ENCODE data around the gene RHOJ. TPM values are rescaled to one million over a fixed set of nuclear protein-coding genes. Genes with fewer than 3 reads are reported as not detected.

The RHOJ gene
- total and polyA plus RNA-seq, 3 donors from 2014 or later = 8.3 to 18.6 (median 8.4) TPM

- TF ChIP-seq CTCF (IDR thresholded peaks at IDR 0.05) (no peak), POLR2A (IDR thresholded peaks at IDR 0.05) (no peak)
- no peaks in the 10 kb centered on the region for H3K9me3 ChIP-seq
- no peak overlapping the region for H3K27ac ChIP-seq
- no peaks in the 10 kb centered on the region for H3K36me3 ChIP-seq (ENCODE audit: low read depth, missing control alignments)
- 63 to 81% methylated on average over 6 of the region's 6 CpGs for WGBS, 2 donors
- intact Hi-C loops (cut with DNase I; ENCODE audit: low total_unique reads) = no loop called here
- no peak overlapping the region for H3K4me3 ChIP-seq
- H3K4me1 ChIP-seq = no peaks in the 10 kb centered on the region
- DNase-seq = no peak
- no peaks in the 10 kb centered on the region for H3K27me3 ChIP-seq
Observed at GRCh38 chr14:63287666-63288483, 83.6 kb downstream of the RHOJ start.

- intact Hi-C loops (cut with DNase I; ENCODE audit: low total_unique reads) = no loop called here
- H3K27ac ChIP-seq = no peak overlapping the region
Observed at GRCh38 chr14:63288853-63289252, 84.6 kb downstream of the RHOJ start.

GRCh38 chr14:63290741-63291430 is 86.6 kb downstream of the RHOJ start:
- intact Hi-C loops (cut with DNase I; ENCODE audit: low total_unique reads) = no loop called here
- WGBS, 2 donors = 83 to 84% methylated on average over 12 of the region's 12 CpGs
- H3K4me1 ChIP-seq = no peaks in the 10 kb centered on the region
- H3K27me3 ChIP-seq = no peaks in the 10 kb centered on the region
- TF ChIP-seq POLR2A (IDR thresholded peaks at IDR 0.05) (no peak), CTCF (IDR thresholded peaks at IDR 0.05) (no peak)
- H3K9me3 ChIP-seq = no peaks in the 10 kb centered on the region
- no peak overlapping the region for H3K4me3 ChIP-seq
- no peaks in the 10 kb centered on the region for H3K36me3 ChIP-seq (ENCODE audit: low read depth, missing control alignments)
- DNase-seq = no peak
- no peak overlapping the region for H3K27ac ChIP-seq

More at GRCh38 chr14:63288853-63289252, 84.6 kb downstream of the RHOJ start:
- no peak overlapping the region for H3K4me3 ChIP-seq
- no peaks in the 10 kb centered on the region for H3K4me1 ChIP-seq
- H3K27me3 ChIP-seq = no peaks in the 10 kb centered on the region
- no peaks in the 10 kb centered on the region for H3K9me3 ChIP-seq
- TF ChIP-seq POLR2A (IDR thresholded peaks at IDR 0.05) (no peak), CTCF (IDR thresholded peaks at IDR 0.05) (no peak)
- WGBS, 2 donors = 95 to 96% methylated on average over 1 of the region's 1 CpG
- DNase-seq = no peak
- H3K36me3 ChIP-seq (ENCODE audit: low read depth, missing control alignments) = no peaks in the 10 kb centered on the region

GRCh38 chr14:63292805-63293204 is 88.6 kb downstream of the RHOJ start:
- WGBS, 2 donors = 84 to 90% methylated on average over 2 of the region's 2 CpGs
- H3K27ac ChIP-seq = no peak overlapping the region
- H3K4me3 ChIP-seq = no peak overlapping the region
- TF ChIP-seq POLR2A (IDR thresholded peaks at IDR 0.05) (no peak), CTCF (IDR thresholded peaks at IDR 0.05) (no peak)
- H3K4me1 ChIP-seq = no peaks in the 10 kb centered on the region
- H3K27me3 ChIP-seq = no peaks in the 10 kb centered on the region
- H3K36me3 ChIP-seq (ENCODE audit: low read depth, missing control alignments) = no peaks in the 10 kb centered on the region
- no peaks in the 10 kb centered on the region for H3K9me3 ChIP-seq
- no peak for DNase-seq
- intact Hi-C loops (cut with DNase I; ENCODE audit: low total_unique reads) = no loop called here

Data from testis (tissue), 3 donors.